ENCODE data around the gene EGF. TPM values are rescaled to one million over a fixed set of nuclear protein-coding genes. Genes with fewer than 3 reads are reported as not detected.

Gene EGF
- total RNA-seq, 1 donor from 2014 or later, result 6.6 TPM

DNA sequence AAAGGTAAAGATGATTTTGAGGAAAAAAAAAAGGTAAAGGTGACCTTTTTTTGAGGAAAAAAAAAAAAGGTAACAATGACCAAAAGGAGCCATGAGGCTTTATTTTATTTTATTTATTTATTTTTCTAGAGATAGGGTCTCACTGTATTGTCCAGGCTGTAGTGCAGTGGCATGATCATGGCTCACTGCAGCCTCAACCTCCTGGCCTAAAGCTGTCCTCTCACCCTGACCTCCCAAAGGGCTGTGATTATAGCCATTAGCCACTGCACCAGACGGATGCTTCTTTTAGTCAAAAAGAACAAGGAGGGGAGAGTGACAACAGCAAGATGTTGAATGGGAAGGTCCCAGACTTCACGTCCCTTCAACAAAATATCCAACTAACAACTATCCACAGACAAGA lies 34.3 kb upstream of the EGF start:
- DNase-seq (ENCODE audit: low spot score), result no peak
- no peak for TF ChIP-seq EZH2phosphoT487 (IDR thresholded peaks at IDR 0.05)
- no peak for TF ChIP-seq EZH2 (IDR thresholded peaks at IDR 0.05)
- TF ChIP-seq, protein P1, sequence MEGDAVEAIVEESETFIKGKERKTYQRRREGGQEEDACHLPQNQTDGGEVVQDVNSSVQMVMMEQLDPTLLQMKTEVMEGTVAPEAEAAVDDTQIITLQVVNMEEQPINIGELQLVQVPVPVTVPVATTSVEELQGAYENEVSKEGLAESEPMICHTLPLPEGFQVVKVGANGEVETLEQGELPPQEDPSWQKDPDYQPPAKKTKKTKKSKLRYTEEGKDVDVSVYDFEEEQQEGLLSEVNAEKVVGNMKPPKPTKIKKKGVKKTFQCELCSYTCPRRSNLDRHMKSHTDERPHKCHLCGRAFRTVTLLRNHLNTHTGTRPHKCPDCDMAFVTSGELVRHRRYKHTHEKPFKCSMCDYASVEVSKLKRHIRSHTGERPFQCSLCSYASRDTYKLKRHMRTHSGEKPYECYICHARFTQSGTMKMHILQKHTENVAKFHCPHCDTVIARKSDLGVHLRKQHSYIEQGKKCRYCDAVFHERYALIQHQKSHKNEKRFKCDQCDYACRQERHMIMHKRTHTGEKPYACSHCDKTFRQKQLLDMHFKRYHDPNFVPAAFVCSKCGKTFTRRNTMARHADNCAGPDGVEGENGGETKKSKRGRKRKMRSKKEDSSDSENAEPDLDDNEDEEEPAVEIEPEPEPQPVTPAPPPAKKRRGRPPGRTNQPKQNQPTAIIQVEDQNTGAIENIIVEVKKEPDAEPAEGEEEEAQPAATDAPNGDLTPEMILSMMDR (IDR thresholded peaks at IDR 0.05), result no peak
- H3K27ac ChIP-seq, result no peak overlapping the region
- H3K9ac ChIP-seq, result no peak overlapping the region
- H3K9me3 ChIP-seq (ENCODE audit: low read depth), result no peaks in the 10 kb centered on the region
- no peaks in the 10 kb centered on the region for H3K36me3 Mint-ChIP-seq
- H3K4me3 Mint-ChIP-seq, result no peak overlapping the region
- H2AFZ ChIP-seq (replicated peaks), result no peak overlapping the region
- H3K27me3 ChIP-seq, result no peaks in the 10 kb centered on the region
- H3F3A ChIP-seq (ENCODE audit: low read depth), result no peaks in the 10 kb centered on the region
- H3K27ac Mint-ChIP-seq, result no peak overlapping the region
- no peaks in the 10 kb centered on the region for H3K79me2 ChIP-seq (ENCODE audit: low read depth)
- H4K20me1 ChIP-seq (ENCODE audit: low read depth), result no peaks in the 10 kb centered on the region
- no peaks in the 10 kb centered on the region for H3K36me3 ChIP-seq
- H3K4me2 ChIP-seq, result no peak overlapping the region
- H3K4me1 ChIP-seq, result no peaks in the 10 kb centered on the region
- no peak overlapping the region for H3K4me3 ChIP-seq
- H3K4me1 Mint-ChIP-seq, result no peaks in the 10 kb centered on the region
- H3K9me3 Mint-ChIP-seq, result peaks cover 8% of the 10 kb centered on the region
- peaks cover 2% of the 10 kb centered on the region for H3K27me3 Mint-ChIP-seq (ENCODE audit: insufficient read depth, low read depth)

DNA sequence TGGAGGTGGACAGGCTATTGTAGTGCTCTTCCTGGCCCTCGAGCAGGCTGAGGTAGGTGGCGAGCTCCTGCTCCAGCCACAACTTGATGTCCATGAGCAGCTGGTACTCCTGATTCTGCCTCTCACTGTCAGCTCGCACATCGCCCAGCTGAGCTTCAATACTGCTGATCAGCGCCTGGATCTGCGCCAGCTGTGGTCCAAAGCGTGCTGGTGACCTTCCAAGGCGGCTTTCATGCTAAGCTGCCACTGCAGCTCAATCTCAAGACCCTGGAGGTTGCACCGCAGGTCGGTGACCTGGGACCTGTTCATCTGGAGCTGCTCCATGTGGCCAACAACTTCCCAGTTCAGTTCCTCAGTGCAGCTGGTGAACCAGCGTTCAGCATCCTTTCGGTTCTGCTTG lies 33.6 kb upstream of the EGF start:
- Mint-ChIP-seq H3K27me3 (ENCODE audit: insufficient read depth, low read depth) (peaks cover 2% of the 10 kb centered on the region), H3K4me3 (no peak overlapping the region), H3K9me3 (peaks cover 8% of the 10 kb centered on the region), H3K4me1 (no peaks in the 10 kb centered on the region), H3K36me3 (no peaks in the 10 kb centered on the region), H3K27ac (no peak overlapping the region)
- no peaks in the 10 kb centered on the region for H3F3A ChIP-seq (ENCODE audit: low read depth)
- H2AFZ ChIP-seq (replicated peaks), result no peak overlapping the region
- TF ChIP-seq EZH2 (IDR thresholded peaks at IDR 0.05), result no peak
- no peaks in the 10 kb centered on the region for H3K36me3 ChIP-seq
- no peaks in the 10 kb centered on the region for H4K20me1 ChIP-seq (ENCODE audit: low read depth)
- no peaks in the 10 kb centered on the region for H3K9me3 ChIP-seq (ENCODE audit: low read depth)
- DNase-seq (ENCODE audit: low spot score), result no peak
- H3K4me2 ChIP-seq, result no peak overlapping the region
- H3K79me2 ChIP-seq (ENCODE audit: low read depth), result no peaks in the 10 kb centered on the region
- no peaks in the 10 kb centered on the region for H3K27me3 ChIP-seq
- no peaks in the 10 kb centered on the region for H3K4me1 ChIP-seq
- no peak overlapping the region for H3K4me3 ChIP-seq
- no peak overlapping the region for H3K9ac ChIP-seq
- H3K27ac ChIP-seq, result no peak overlapping the region

DNA sequence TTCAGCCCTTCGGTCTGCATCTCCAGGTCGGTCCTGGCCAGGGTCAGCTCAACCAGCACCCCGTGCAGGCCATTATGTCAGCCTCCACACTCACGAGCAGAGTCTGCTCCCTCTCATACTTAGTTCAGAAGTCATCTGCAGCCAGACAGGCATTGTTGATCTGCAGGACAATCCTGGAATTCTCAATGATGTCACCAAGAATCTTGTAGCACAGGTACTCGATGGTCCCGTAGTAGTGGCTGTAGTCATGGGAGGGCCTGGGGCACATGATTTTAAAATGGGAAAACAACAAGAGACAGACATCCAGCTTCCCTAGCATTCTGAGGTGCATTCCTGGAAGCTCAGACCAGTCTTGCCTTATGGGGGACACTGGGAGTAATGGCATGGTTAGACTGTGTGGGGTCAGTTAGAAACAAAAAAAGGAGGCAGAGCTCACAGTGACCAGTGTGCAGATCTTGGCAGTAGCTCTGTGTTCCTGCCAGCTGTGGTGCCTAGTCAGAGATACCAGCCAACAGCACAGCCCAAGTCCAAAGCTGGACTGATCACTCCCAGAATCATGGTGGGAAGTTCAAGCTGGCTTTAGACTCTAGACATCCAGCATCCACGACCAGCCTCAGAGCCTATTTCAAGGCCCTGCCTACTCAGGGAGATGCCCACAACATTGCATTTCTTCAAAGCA lies 32.9 kb upstream of the EGF start:
- no peaks in the 10 kb centered on the region for H3K4me1 ChIP-seq
- H3F3A ChIP-seq (ENCODE audit: low read depth), result no peaks in the 10 kb centered on the region
- Mint-ChIP-seq H3K4me3 (no peak overlapping the region), H3K9me3 (peaks cover 8% of the 10 kb centered on the region), H3K27me3 (ENCODE audit: insufficient read depth, low read depth) (peaks cover 2% of the 10 kb centered on the region), H3K27ac (no peak overlapping the region), H3K4me1 (no peaks in the 10 kb centered on the region), H3K36me3 (no peaks in the 10 kb centered on the region)
- no peaks in the 10 kb centered on the region for H3K36me3 ChIP-seq
- H3K9ac ChIP-seq, result no peak overlapping the region
- DNase-seq (ENCODE audit: low spot score), result no peak
- TF ChIP-seq, protein P1 (IDR thresholded peaks at IDR 0.05), result no peak
- TF ChIP-seq EZH2phosphoT487 (IDR thresholded peaks at IDR 0.05), result no peak
- TF ChIP-seq EZH2 (IDR thresholded peaks at IDR 0.05), result no peak
- no peak overlapping the region for H3K27ac ChIP-seq
- H3K27me3 ChIP-seq, result no peaks in the 10 kb centered on the region
- no peak overlapping the region for H3K4me3 ChIP-seq
- H3K4me2 ChIP-seq, result no peak overlapping the region
- no peaks in the 10 kb centered on the region for H4K20me1 ChIP-seq (ENCODE audit: low read depth)
- no peak overlapping the region for H2AFZ ChIP-seq (replicated peaks)
- H3K9me3 ChIP-seq (ENCODE audit: low read depth), result no peaks in the 10 kb centered on the region
- no peaks in the 10 kb centered on the region for H3K79me2 ChIP-seq (ENCODE audit: low read depth)

DNA sequence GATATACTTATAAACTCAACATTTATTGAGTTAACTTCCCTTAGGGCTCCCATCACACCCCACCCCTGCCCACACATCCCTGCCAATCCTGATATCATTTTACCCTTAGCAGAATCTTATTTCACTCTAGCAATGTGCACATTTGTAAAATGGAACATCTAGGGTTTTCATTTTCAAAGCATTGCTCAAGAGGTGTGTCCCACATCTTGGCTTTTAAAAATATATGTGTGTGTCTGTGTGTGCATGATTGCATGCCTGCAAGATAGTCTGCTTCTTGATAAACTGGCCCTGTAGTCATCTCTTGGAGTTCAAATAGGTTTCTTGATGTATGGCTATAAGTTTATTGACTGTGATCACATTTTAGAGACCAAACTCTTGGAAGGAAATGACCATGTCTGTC lies 26.4 kb upstream of the EGF start:
- no peak overlapping the region for H3K27ac Mint-ChIP-seq
- Histone ChIP-seq H3K27me3 (no peaks in the 10 kb centered on the region), H2AFZ (replicated peaks) (no peak overlapping the region), H3K79me2 (ENCODE audit: low read depth) (no peaks in the 10 kb centered on the region), H4K20me1 (ENCODE audit: low read depth) (no peaks in the 10 kb centered on the region), H3K9me3 (ENCODE audit: low read depth) (no peaks in the 10 kb centered on the region), H3K9ac (no peak overlapping the region), H3K27ac (no peak overlapping the region), H3K36me3 (no peaks in the 10 kb centered on the region), H3K4me2 (no peak overlapping the region), H3K4me3 (no peak overlapping the region), H3F3A (ENCODE audit: low read depth) (no peaks in the 10 kb centered on the region), H3K4me1 (no peaks in the 10 kb centered on the region)
- H3K36me3 Mint-ChIP-seq, result no peaks in the 10 kb centered on the region
- no peaks in the 10 kb centered on the region for H3K9me3 Mint-ChIP-seq
- no peak for DNase-seq (ENCODE audit: low spot score)
- H3K4me1 Mint-ChIP-seq, result no peaks in the 10 kb centered on the region
- TF ChIP-seq, protein P1 (IDR thresholded peaks at IDR 0.05), result no peak
- TF ChIP-seq EZH2 (IDR thresholded peaks at IDR 0.05), result no peak
- TF ChIP-seq EZH2phosphoT487 (IDR thresholded peaks at IDR 0.05), result no peak
- H3K4me3 Mint-ChIP-seq, result no peak overlapping the region
- no peaks in the 10 kb centered on the region for H3K27me3 Mint-ChIP-seq (ENCODE audit: insufficient read depth, low read depth)

All from neural progenitor cell (in vitro differentiated cells).